ENCODE results near the gene KLHL8.
"Not testable (repeated sequence)": the region's sequence is repeated elsewhere in the genome, so short reads cannot be mapped to it uniquely, and the experiment has no call there.

KLHL8 gene

GRCh38 chr4:87171944-87172343, 48.5 kb downstream of the KLHL8 start:
- DNase-seq = no peak

- no peak for DNase-seq
Observed at GRCh38 chr4:87166296-87166854, 54.0 kb downstream of the KLHL8 start.

GRCh38 chr4:87165892-87166291, 54.5 kb downstream of the KLHL8 start:
- no peak for DNase-seq

GRCh38 chr4:87153078-87153870, 67.1 kb downstream of the KLHL8 start:
- DNase-seq = no peak

GRCh38 chr4:87152310-87153041, 67.9 kb downstream of the KLHL8 start:
- no peak for DNase-seq

GRCh38 chr4:87151730-87152129, 68.7 kb downstream of the KLHL8 start:
- no peak for DNase-seq

GRCh38 chr4:87150498-87151261, 69.7 kb downstream of the KLHL8 start:
- peak; percentile 57 for DNase-seq

- no peak for DNase-seq
Observed at GRCh38 chr4:87147116-87147515, 73.3 kb downstream of the KLHL8 start.

- DNase-seq = not testable (repeated sequence)
Observed at GRCh38 chr4:87145934-87146333, 74.5 kb downstream of the KLHL8 start.

GRCh38 chr4:87144356-87144755, 76.1 kb downstream of the KLHL8 start:
- no peak for DNase-seq

- no peak for DNase-seq
Observed at GRCh38 chr4:87141428-87141827, 79.0 kb downstream of the KLHL8 start.

GRCh38 chr4:87134122-87134521, 86.3 kb downstream of the KLHL8 start:
- DNase-seq = no peak

- DNase-seq = no peak
Observed at GRCh38 chr4:87133183-87133582, 87.2 kb downstream of the KLHL8 start.

GRCh38 chr4:87132035-87132434, 88.4 kb downstream of the KLHL8 start:
- DNase-seq = no peak

GRCh38 chr4:87130985-87131703, 89.3 kb downstream of the KLHL8 start:
- DNase-seq = no peak

GRCh38 chr4:87129681-87130080, 90.7 kb downstream of the KLHL8 start:
- no peak for DNase-seq

- no peak for DNase-seq
Observed at GRCh38 chr4:87128006-87128705, 92.3 kb downstream of the KLHL8 start.

- DNase-seq = no peak
Observed at GRCh38 chr4:87126056-87126455, 94.4 kb downstream of the KLHL8 start.

GRCh38 chr4:87122252-87122651, 98.2 kb downstream of the KLHL8 start:
- DNase-seq = peak; percentile 19

- DNase-seq = no peak
Observed at GRCh38 chr4:87121341-87122065, 98.9 kb downstream of the KLHL8 start.
